ENCODE results near the gene ANAPC5.
"Not testable (repeated sequence)": the region's sequence is repeated elsewhere in the genome, so short reads cannot be mapped to it uniquely, and the experiment has no call there.

Gene ANAPC5

DNA sequence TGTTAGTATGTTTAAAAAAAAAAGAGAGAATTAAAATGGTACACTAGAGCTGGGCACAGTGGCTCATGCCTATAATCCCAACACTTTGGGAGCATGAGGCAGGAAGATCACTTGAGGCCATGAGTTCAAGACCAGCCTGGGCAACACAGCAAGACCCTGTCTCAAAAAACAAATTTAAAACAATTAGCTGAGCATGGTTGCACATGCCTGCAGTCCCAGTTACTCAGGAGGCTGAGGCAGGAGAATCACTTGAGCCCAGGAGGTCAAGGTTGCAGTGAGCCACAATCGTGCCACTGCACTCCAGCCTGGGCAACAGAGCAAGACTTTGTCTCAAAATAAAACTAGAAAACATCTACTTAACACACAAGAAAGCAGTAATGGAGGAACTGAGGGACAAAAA lies 42.0 kb downstream of the ANAPC5 start:
- DNase-seq = not testable (repeated sequence)

DNA sequence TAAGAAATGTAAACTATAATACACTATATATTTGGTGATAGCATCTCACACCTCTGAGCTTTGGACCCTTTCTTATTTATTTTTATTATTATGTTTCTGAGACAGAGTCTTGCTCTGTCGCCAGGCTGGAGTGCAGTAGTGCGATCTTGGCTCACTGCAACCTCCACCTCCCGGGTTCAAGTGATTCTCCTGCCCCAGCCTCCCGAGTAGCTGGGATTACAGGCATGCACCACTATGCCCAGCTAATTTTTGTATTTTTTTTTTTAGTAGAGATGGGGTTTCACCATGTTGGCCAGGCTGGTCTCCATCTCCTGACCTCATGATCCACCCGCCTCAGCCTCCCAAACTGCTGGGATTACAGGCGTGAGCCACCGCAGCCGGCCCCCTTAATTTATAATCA lies 44.8 kb downstream of the ANAPC5 start:
- DNase-seq = not testable (repeated sequence)

DNA sequence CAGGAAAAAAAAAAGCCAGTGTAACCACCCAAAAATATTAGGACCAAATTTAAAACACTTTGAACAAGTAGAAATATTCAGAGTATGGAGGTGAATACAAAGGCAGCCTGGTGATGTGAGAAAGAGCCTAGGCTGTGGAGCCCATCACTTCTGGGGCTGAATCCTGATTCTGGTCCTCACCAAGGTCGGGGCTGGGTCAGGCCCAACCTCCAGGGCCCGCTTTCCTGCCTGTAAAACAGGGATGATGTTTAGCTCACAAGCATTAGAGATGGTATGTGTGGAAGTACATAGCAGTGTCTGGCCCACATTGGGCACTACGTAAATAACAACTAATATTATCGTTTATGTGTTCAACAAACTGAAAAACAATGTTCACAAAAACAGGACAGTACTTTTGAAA lies 47.9 kb downstream of the ANAPC5 start:
- DNase-seq = no peak

DNA sequence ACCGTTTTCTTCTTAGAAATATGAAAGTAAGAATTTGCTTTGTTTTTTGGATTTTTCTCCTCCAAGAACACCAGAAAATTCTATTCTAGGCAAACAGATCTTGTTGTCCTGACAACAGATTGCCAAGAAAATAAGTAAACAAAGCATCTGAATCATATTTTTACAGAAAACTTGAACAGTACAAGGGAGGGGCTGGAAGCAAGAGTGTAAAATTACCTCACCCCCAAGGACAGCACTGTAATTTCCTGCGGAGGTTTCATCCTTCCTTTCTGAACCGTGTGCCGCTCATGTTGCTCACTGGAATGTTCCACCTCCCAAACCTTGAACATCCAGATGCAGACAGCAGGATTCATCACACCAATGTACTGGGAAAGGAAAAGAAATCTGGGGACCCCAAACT lies 50.3 kb downstream of the ANAPC5 start:
- no peak for DNase-seq

DNA sequence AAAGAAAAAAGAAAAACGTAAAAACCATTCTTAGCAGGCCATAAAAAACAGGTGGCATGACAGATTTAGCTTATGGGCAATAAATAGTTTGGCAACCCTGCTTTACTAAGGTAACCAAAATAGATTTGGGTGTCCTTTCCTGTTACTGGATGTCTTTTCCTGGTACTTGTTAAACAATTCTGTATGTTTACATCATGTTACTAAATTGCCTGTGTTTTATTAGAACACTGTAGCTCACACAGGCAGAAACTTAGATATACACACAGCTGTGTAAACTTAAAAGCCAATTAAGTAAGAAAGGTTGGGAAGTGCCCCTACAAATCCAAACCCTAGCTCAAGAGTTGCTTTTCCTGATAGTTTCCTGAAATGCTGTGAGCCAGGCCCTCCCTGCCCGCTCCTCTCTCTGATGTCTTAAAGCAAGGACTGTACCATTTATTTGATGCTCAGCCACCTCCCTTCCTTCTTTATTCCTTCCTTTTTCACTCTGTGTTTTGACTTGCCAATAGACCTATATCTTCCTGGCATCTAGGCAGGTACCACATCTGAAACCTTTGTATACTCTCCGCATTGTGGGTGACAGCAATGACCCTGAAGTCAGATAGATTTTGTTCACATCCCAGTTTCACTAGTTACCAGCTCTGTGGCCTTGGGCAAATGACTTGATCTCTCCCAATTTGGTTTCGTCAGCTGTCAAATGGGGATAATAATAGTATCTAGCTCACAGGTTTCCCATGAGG lies 52.0 kb downstream of the ANAPC5 start:
- no peak for DNase-seq

GRCh38 chr12:121299662-121300061 lies 52.5 kb downstream of the ANAPC5 start:
- DNase-seq = no peak

DNA sequence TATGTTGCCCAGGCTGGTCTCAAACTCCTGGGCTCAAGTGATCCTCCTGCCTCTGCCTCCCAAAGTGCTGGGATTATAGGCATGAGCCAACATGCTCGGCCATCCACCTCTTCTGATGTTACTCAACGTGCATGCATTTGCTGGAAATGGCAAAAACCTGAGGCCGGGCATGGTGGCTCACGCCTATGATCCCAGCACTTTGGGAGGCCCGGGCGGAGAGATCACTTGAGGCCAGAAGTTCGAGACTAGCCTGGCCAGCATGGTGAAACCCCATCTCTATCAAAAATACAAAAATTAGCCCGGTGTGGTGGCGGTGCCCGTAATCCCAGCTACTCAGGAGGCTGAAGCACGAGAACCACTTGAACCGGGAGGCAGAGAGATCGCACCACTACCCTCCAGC lies 53.8 kb downstream of the ANAPC5 start:
- not testable (repeated sequence) for DNase-seq

DNA sequence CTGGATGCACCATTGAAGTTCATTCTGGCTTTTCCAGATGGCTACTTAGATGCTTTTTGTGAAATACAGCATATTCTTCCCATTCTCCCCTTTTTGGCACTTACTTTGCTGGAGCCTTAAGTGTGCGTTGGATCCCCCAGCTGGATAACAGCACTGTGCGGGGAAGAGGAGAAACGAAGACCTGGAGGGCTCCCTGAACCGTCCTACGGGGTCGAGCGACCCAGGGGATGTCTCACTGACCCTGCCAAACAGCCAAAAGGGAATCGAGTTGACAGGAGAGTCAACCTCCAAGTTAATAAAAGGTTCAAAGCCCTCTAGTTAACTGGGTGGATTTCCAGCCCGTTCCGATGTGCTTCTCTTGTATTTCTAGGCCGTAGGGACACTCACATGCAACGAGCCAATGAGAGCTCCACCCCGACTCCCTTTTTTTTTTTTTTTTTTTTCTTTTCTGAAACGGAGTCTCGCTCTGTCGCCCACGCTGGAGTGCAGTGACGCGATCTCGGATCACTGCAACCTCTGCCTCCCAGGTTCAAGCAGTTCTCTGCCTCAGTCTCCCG lies 54.7 kb downstream of the ANAPC5 start:
- DNase-seq = peak in 3 of 5 experiments; percentile 2 to 50 (median 47)

DNA sequence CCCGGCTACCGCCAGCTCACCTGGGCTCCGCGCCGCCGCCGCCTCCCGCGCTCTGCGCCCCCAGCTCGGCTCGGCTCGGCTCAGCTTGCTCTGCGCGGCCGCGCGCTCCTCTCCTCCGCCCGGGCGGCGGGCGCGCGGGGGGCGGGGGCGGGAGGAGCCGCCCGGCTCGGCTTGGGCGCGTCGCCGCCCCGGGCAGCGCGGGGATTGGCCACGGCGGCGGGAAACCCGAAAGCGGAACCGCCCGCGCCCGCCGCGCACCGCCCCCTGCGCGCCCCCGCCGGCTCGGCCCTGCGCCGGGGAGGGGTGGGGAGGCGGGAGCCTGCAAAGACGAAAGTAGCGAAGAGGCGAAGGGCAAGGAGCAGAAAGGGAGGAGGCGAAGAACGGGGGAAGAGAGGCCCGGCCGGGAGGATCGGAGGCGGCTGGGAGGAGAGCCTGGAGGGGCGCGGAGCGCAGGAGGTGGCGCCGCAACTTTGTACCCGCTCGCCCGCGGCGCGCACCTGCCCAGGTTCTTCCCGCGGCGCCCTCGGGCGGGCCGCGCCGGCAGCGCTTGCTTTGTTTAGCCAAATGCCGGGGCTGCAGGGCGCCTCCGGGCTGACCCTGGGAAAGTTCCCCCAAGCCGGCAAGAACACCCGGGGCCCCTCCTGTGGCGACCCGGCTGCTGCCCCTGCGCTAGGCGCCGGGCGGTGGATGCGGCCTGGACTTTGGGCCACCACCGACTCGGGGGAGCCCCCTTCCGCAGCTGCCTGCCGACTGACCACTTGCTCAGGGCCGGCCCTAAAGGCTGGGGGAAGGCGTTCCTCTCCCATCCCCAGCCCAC lies 55.4 kb downstream of the ANAPC5 start, which contains the start of gene CAMKK2:
Gene CAMKK2 (minus strand): TSS at position 92 of the 817 bp plus-strand sequence. CDS start 22,183 bp downstream, outside the sequence.
- DNase-seq = peak; percentile 75 to 94 (median 81)

DNA sequence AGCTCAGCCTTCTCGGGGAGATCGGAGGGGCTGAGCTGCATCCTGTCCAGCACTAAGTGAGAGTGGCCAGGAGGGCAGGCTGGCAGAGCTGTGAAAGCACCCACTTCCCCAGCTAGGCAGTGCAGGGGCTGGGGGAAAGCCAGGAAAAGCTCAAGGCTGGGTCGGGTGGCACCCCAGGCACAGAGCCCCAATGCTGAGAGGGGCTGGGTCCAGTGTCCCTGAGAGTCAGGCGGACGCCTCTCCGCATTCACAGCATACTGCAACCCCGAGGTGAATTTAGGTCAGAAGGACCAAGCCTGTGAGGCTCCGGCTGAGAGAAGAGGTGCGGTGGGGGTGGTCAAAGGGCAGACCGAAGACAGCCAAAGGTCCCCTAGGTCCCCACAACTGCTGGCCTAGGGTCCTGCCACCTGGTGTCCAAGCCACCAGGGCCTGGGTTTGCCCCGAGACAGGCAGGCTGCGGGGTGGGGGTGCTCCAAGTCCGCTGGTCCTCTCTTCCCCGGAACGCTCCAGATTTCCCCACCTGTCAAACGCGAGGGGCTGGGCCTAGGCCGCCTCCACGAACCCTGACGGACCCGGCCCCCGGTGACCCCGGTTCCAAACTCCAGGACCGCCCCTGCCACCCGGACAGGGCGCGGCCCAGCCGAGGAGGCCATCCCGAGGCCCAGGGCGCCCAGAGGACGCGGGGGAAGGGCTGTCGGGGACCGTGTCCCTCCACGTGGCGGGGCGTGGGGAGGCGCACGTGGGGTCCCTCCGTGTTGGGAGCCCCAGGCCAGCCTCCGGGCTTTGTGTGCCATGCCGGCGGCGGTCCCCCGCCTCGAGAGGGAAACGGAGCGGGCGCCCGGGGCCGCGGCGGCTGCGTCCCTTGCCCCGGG lies 56.2 kb downstream of the ANAPC5 start:
- peak in 2 of 5 experiments; percentile 0 to 22 for DNase-seq

GRCh38 chr12:121295116-121295745 lies 57.0 kb downstream of the ANAPC5 start:
- DNase-seq = peak in 1 of 5 experiments; percentile 22

DNA sequence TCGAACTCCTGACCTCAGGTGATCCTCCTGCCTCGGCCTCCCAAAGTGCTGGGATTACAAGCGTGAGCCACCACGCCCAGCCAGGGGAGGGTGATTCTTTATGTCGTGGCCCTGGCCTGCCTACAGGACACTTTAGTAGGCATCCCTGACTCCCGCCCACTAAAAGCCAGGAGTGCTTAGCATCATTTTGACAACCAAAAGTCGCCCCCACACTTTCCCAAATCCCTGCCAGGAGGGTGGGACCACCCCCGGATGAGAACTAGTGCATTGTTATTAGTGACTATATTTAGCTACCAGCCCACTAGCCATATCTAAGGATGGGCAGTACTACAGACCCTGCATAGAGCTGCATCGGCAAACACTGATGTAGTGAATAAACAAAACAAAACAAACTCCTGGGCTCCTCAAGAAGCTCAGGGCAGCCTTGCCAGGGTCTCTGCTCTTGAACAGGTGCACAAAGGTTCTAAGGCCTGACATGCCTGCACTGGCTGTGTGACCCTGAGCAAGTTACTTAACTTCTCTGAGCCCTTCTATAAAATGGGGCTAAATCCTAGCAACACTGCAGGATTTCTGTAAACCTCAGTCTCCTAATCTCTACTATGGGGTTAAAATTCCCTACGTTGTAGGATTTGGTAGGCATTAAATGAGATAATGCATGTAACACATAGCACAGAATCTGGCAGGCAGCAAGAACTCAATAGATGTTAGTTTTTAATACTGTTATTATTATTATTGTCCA lies 57.9 kb downstream of the ANAPC5 start:
- no peak for DNase-seq

- DNase-seq = no peak
Observed at GRCh38 chr12:121293603-121294002, 58.6 kb downstream of the ANAPC5 start.

GRCh38 chr12:121290410-121290809 lies 61.8 kb downstream of the ANAPC5 start:
- no peak for DNase-seq

DNA sequence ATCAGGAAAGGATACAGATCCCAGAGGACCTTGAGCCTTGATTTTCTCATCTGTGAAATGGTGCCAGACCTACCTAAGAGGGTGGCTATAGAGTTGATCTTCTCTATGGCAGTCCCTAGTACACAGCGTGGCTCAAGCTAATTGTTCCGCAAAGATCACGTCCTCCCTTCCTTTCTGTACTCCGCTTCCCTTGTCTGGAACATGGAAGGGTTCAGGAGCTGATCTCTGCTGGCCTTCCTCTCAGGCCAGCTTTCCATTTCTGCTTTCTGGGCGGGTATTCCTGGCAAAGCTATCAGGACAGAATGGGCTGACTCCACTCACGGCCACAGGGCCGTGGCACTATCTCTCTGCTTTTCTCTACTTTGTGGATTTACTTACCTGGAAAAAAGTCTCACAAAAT lies 62.2 kb downstream of the ANAPC5 start:
- DNase-seq = no peak

DNA sequence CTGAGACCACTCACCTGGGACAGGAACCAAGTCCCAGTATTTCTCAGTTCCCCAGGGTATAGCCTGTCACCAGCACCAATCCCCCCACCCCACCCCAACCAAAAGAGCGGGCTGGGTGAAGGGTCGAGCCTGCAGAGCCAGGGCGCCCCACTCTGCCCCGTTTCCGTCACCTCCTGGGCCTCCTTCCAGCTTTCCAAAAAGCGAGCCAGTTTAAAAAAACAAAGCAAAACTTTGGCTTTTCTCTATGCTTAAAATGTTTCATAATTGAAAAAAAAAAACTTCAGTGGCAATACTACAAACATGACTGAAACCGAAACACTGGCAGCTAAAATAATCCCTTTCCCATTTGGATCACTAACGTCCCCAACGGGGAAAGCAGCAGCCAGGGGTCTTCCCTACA lies 63.2 kb downstream of the ANAPC5 start:
- DNase-seq = no peak

DNA sequence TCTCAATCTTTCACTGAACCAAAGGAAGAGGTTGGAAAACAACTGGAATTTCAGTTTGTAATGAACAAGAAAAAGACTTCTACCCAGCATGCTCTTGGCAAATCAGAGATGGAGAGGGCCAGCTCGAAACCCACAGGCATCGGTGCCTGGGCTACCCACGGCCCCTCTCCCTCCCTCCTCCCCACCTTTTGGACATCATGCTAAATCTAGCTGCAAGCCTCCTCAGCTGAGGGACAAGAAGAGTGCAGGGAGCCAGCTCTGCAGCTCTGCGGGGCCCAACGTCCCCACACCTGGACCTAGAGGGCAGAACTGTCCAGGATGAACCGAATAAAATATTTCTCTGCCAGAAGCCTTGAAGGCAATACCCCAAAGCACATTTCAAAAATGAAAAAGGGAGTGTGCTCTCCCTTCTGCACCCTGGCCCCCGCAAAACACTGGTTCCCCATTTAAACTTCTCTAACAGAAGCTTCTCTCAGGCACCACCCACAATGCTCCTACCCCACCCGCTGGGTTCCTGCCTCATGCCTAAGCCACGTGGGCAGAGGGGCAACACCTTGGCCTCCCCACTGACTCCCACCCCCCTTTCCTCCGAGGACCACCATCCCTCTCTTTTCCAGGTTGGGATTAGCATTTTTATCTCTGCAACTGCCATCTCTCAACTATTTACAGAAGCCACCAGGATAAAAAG lies 63.9 kb downstream of the ANAPC5 start:
- DNase-seq = no peak

DNA sequence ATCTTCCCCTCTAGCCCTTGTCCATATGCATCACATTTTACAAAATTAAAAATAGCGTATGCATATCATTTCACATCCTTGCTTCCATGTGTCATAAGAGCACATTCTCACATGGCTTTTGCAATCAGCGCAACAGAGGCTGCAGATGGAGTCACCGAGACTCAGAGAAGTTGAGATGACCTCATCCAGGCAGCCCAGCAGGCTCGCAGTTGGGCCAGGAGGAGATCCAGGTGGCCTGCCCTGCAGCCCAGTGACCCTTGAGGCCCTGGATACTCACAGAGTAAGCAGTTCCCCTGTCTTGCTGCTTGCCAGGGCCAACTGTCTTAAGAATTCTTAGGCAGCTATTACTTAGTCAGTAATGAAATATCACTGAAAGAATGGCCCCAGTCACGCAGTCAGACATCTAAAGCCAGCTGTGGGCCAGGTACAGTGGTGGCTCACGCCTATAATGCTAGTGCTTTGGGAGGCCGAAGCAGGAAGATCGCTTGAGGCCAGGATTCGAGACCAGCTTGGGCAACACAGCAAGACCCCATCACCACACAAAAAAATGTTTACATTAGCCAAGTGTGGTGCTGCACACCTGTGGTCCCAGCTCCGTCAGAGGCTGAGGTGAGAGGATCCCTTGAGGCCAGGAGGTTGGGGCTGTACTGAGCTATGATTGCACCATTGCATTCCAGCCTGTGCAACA lies 64.8 kb downstream of the ANAPC5 start:
- no peak for DNase-seq

DNA sequence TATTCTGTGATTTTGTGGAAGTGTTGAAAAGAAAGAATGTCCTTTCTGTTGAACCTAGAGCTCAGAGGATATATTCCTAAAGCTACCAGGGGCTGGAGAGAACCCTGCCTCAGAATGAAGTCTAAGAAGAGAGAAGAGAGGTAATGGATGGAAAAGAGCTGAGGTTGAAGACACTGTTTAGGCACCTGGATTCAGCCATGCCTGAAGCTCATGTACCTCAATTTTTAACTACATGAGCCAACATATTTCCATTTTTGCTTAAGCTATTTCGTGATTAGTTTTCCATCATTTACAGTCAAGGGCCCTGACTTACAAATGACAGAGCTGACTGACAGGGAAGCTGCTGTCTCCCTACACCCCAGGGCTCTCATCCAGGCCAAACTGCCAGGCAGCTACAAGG lies 66.4 kb downstream of the ANAPC5 start:
- no peak for DNase-seq

Measured in T-helper 2 cell (primary cell).